NCI-H2171 (cell line): ENCODE results near the gene NSD2.

Experiments
- DNase-seq: peaks from one replicate; lab custom pipeline; 2025; lab: John Stamatoyannopoulos, UW

Gene NSD2

DNA sequence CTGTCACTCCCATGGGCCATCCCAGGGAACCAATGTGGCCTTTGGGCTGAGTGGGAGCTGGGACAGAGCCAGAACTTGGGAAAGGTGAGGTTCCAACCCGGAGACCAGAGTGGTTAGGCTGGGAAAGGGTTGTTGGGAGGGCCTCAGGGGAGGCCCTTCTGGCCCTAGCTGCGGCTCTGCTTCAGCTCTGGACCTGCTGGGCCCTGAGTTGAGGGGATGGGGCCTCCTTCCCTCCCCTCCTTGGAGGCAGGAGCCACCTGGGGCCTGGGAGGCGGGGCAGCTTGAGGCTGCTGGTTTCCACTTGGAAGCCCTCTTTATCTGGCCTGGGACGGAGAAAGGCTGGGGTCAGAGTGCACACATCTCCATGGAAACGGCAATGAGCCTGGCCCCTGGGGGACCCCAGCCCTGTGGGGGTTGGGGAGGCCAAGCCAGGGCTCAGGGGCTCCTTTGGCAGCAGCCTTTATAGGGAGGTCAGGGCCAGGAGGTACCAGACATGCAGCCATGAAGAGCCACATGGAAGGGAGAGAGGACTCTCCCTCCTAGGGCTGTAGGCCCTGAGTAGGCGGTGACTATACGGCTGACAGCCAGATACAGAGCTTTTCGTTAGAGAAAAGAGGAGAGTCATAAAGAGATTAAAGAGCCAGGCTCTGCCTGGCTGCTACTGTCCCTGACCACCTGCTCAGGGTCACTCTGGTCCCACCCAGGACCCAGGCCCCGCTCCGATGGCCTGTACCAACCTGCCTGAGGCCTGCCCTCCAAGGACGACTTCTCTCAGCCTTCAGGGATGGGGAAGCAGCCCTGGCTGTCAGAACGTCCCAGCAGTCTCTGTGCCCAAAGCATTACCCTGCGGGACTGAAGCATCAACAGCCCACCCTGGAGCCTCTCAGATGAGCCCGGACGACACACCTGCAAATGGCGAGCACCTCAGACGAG lies 6.9 kb upstream of the NSD2 start:
- DNase-seq: no peak

GRCh38 chr4:1866189-1866661 lies 5.0 kb upstream of the NSD2 start:
- DNase-seq: peak; percentile 27

GRCh38 chr4:1868293-1868692 lies 2.9 kb upstream of the NSD2 start:
- DNase-seq: no peak

- no peak for DNase-seq
Observed at GRCh38 chr4:1868912-1869311, 2.3 kb upstream of the NSD2 start.

GRCh38 chr4:1869530-1870327 lies 1.5 kb upstream of the NSD2 start:
- DNase-seq: no peak

DNA sequence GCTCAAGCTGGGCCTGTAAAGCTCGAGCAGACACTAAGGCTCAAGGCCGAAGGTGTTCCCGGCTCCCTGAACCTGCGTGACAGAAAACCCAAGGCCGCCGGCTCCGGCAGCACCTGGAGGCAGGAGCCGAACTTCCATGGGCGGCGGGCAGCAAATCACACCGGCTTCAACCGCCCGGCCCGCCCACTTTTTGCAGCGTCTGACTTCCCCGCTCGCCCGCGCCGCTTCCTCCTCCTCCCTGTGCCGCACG lies 940 bp upstream of the NSD2 start:
- DNase-seq: peak; percentile 54

- no peak for DNase-seq
Observed at GRCh38 chr4:1871471-1872021, 353 bp downstream of the NSD2 start.

DNA sequence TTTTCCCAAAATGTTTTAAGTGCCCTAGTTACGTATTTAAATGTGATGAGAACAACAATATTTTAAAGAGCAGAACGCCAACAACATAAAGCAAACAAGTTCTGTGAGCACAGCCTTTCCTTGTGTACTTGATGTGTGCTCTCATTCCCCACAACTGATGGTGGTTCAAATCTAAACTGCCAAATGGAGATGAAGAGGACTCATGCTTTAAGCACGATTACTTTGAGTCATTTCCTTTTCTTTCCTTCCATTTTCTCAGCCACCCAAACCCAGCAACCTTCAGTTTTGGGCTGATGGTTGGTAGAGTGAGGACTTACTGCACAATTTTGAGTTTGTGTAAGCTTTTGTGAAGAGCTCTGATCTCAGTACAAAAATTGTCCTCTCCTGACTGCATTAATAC lies 1.7 kb downstream of the NSD2 start:
- DNase-seq: no peak

- DNase-seq: no peak
Observed at GRCh38 chr4:1873291-1873690, 2.1 kb downstream of the NSD2 start.

DNA sequence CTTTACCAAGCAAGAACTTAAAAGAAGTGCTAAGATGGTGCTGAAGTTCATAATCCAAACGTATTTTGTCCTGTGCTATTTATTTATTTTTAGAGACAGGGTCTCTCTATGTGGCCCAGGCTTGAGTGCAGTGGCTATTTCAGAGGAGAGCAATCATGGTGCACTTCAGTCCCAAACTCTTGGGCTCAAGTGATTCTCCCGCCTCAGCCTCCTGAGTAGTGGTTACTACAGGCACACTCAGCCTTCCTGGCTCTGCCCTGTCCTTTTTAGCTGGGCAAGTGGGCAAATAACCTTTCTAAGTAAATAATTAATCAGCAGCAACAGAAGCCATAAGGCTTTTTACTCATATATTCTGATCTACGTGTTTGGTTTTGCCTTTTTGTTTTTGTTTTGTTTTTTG lies 2.6 kb downstream of the NSD2 start:
- DNase-seq: no peak

DNA sequence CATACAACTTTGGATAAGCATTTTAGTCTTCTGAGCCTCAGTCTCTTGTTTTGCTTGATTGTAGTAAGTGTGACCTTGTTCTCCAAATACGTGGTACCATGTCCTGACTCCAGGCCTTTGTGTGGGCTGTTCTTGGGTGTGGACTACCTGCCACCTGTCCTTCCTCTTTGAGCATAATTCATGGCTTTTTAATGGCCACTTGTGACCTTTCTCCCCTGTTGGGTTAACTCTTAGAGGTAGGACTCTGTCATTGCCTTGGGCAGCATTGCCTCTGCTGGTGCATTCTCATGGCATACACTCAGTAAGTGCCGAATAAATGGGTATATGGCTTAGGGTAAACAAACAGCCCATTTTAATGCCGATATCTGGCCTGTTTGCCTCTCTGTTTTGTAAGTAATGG lies 3.0 kb downstream of the NSD2 start:
- no peak for DNase-seq

DNA sequence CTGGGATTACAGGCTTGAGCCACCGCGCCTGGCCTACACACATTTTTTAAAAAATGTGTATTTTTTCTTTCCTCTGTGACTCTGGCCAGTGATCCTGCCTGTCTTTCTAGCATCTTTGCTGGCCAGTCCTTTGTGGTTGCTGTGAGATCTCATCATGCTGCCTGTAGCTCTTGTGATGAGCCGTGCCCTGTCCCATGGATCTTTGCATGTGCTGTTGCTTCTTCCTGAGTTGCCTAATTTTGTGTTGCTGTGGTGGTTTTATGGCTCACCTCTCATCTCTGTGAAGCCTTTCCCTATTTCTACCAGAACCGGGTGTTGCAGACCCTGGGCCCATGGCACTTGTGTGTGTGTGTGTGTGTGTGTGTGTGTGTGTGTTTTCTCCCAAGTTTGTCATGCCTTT lies 8.3 kb downstream of the NSD2 start:
- no peak for DNase-seq

DNA sequence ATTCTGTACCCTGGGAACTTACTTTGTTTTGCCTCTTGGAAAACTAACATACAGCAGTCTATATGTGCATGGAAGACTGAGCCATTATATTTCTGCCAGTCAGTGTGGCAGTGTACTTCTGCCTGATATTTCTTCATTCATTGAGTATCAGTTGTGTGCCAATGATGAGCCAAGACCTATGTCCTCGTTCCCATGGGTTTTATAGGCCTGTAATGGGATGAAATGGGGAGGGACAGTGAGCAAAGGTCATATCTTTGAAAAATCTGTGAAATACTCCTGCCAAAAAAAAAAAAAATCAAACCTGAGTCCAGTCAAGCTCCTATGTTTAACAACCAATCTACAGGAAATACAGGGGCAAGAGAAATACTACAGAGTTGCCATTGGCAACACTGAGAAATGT lies 9.1 kb downstream of the NSD2 start:
- no peak for DNase-seq

GRCh38 chr4:1882850-1883271 lies 11.7 kb downstream of the NSD2 start:
- DNase-seq: no peak

DNA sequence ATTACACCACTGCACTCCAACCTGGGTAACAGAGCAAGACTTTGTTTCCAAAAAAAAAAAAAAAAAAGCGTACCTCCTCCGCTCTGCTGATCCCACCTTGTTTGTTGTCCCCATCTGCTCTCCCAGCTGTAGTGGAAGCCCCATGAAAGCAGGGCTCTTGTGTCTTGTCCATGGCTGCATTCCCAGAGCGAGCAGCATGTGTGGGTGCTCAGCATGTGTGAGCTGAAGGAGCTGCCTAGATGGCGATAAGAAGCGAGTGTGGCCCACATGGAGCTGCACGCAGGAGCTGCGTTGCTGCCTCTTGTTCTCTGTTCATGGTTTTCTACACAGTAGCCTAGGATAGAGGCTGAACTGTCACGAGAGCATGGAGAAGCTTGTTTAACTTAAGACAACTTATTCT lies 12.4 kb downstream of the NSD2 start:
- DNase-seq: peak; percentile 10

DNA sequence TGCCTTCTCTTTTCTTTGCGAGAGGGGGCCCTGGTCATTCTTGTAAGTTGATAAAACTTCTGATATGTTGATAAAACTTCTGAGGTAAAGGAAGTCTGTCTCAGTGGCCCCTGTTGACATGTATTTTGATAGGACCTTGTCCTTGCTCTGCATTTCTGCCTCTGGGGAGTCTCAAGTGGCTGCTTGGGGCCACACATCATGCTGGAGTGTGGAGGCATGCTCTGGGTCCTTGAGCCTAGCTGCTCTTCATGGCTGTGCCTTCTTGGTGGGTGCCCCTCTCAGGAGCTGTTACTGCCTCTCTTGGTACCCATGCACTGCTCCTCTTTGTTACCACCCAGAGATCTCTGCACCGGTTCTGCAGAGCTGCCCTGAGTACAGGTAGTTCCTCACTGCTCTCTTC lies 14.2 kb downstream of the NSD2 start:
- no peak for DNase-seq

DNA sequence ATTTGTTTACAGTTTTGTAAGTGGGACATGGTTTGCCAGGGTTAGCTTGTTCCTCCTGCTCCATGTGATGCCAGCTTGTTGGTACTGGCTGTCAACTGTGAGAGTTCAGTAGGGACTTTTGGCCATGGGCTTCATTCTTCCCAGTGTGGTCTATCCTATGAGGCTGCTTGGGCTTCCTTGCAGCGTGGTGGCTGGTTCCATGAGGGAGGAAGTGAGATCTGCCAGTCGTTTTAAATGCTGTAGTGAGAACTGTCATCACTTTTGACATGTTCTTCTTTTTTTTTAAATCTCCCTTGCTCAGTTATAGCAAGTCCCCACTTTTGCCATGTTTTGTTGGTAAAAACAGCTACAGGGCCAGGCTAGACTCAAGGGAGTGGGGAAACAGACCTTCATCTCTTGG lies 15.9 kb downstream of the NSD2 start:
- DNase-seq: no peak

GRCh38 chr4:1890979-1891570 lies 19.9 kb downstream of the NSD2 start:
- DNase-seq: no peak

- DNase-seq: no peak
Observed at GRCh38 chr4:1895971-1896657, 24.9 kb downstream of the NSD2 start.

DNA sequence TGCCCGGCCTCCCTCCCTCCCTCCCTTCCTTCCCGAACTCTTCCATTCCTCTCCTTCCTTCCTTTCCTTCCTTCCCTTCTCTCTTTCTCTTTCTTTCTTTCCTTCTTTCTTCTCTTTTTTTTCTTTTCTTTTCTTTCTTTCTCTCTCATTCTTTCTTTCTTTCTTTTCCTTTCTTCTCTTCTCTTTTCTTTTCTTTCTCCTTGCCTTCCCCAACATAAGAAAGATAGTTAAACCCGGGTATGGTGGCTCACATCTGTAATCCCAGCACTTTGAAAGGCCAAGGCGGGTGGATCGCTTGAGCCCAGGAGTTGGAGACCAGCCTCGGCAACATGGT lies 25.4 kb downstream of the NSD2 start:
- no peak for DNase-seq

GRCh38 chr4:1898007-1898406 lies 26.8 kb downstream of the NSD2 start:
- DNase-seq: no peak

DNA sequence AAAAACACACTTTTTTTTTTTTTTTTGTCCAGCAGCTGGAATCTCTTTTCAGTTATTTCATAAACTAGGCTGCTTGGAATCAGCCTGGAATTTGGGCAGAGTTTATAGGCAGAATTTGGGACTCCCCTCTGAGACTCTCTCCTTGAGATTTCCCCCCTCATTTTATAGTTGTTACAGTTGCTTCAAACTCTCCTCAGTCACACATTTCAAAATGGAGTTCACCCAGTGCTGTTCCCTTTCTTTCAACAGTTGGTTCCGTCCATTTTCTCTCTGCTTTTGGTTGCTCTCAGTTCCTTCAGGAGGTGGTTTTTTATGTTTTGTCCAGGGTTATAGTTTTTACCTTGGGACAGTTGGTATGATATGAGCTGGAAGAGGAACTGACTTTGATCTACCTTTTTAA lies 27.5 kb downstream of the NSD2 start:
- DNase-seq: no peak
